ENCODE data around the gene THSD4. TPM values are rescaled to one million over a fixed set of nuclear protein-coding genes. Genes with fewer than 3 reads are reported as not detected.

The THSD4 gene
- total RNA-seq, 1 experiment from 2014 or later, result 29.0 TPM

- no TSS peak for BruUV-seq (replicated peaks)
- Histone ChIP-seq H4K20me1 (ENCODE audit: low read length) (no peaks in the 10 kb centered on the region), H3K36me3 (ENCODE audit: low read depth, low read length) (no peaks in the 10 kb centered on the region), H3K4me2 (ENCODE audit: low read length) (no peak overlapping the region), H3K79me2 (ENCODE audit: low read length) (no peaks in the 10 kb centered on the region), H3K4me3 (ENCODE audit: low read length) (no peak overlapping the region), H3K9me3 (ENCODE audit: low read length) (no peaks in the 10 kb centered on the region), H3K27me3 (ENCODE audit: low read length) (no peaks in the 10 kb centered on the region), H2AFZ (ENCODE audit: low read length) (no peak overlapping the region), H3K27ac (ENCODE audit: low read length) (no peak overlapping the region), H3K9ac (ENCODE audit: low read length) (no peak overlapping the region), H3K4me1 (ENCODE audit: insufficient read depth, low read length) (no peaks in the 10 kb centered on the region), H3F3A (ENCODE audit: low read length, unreplicated experiment) (no peaks in the 10 kb centered on the region), H3K9me2 (replicated peaks; ENCODE audit: low read length) (no peaks in the 10 kb centered on the region)
- ATAC-seq, result no peak
- TF ChIP-seq CTCF (conservative IDR thresholded peaks at IDR 0.05; ENCODE audit: low read depth, low read length), result peak; percentile 69
- TF ChIP-seq EZH2 (IDR thresholded peaks at IDR 0.05; ENCODE audit: low read length, unreplicated experiment), result no peak
- intact Hi-C loops (cut with micrococcal nuclease), result no loop called here
- POLR2A ChIA-PET (ENCODE audit: unreplicated experiment), result no interaction called here
- CTCF ChIA-PET, result no interaction called here
- DNase-seq, result peak; percentile 23
Observed at GRCh38 chr15:71485094-71485693, 369.9 kb downstream of the THSD4 start.

GRCh38 chr15:71489570-71489969 lies 374.3 kb downstream of the THSD4 start:
- H3F3A ChIP-seq (ENCODE audit: low read length, unreplicated experiment), result no peaks in the 10 kb centered on the region
- H3K79me2 ChIP-seq (ENCODE audit: low read length), result no peaks in the 10 kb centered on the region
- H3K4me2 ChIP-seq (ENCODE audit: low read length), result no peak overlapping the region
- no peaks in the 10 kb centered on the region for H3K9me2 ChIP-seq (replicated peaks; ENCODE audit: low read length)
- ATAC-seq (no peak), DNase-seq (no peak)
- no TSS peak for BruUV-seq (replicated peaks)
- CTCF ChIA-PET, result no interaction called here
- intact Hi-C loops (cut with micrococcal nuclease), result no loop called here
- H3K27me3 ChIP-seq (ENCODE audit: low read length), result no peaks in the 10 kb centered on the region
- H3K9ac ChIP-seq (ENCODE audit: low read length), result no peak overlapping the region
- no peaks in the 10 kb centered on the region for H3K9me3 ChIP-seq (ENCODE audit: low read length)
- no peaks in the 10 kb centered on the region for H3K4me1 ChIP-seq (ENCODE audit: insufficient read depth, low read length)
- H3K4me3 ChIP-seq (ENCODE audit: low read length), result no peak overlapping the region
- H4K20me1 ChIP-seq (ENCODE audit: low read length), result no peaks in the 10 kb centered on the region
- no peak overlapping the region for H2AFZ ChIP-seq (ENCODE audit: low read length)
- no peaks in the 10 kb centered on the region for H3K36me3 ChIP-seq (ENCODE audit: low read depth, low read length)
- POLR2A ChIA-PET (ENCODE audit: unreplicated experiment), result no interaction called here
- TF ChIP-seq CTCF (conservative IDR thresholded peaks at IDR 0.05; ENCODE audit: low read depth, low read length) (no peak), EZH2phosphoT487 (IDR thresholded peaks at IDR 0.05; ENCODE audit: borderline replicate concordance, low read length) (no peak), EZH2 (IDR thresholded peaks at IDR 0.05; ENCODE audit: low read length, unreplicated experiment) (no peak)
- H3K27ac ChIP-seq (ENCODE audit: low read length), result no peak overlapping the region

- no peak for ATAC-seq
- no peak for DNase-seq
- POLR2A ChIA-PET (ENCODE audit: unreplicated experiment), result no interaction called here
- no peak overlapping the region for H3K27ac ChIP-seq (ENCODE audit: low read length)
- no peaks in the 10 kb centered on the region for H3K36me3 ChIP-seq (ENCODE audit: low read depth, low read length)
- H3F3A ChIP-seq (ENCODE audit: low read length, unreplicated experiment), result no peaks in the 10 kb centered on the region
- H4K20me1 ChIP-seq (ENCODE audit: low read length), result no peaks in the 10 kb centered on the region
- no peak overlapping the region for H3K4me3 ChIP-seq (ENCODE audit: low read length)
- TF ChIP-seq EZH2 (IDR thresholded peaks at IDR 0.05; ENCODE audit: low read length, unreplicated experiment) (no peak), CTCF (conservative IDR thresholded peaks at IDR 0.05; ENCODE audit: low read depth, low read length) (no peak), EZH2phosphoT487 (IDR thresholded peaks at IDR 0.05; ENCODE audit: borderline replicate concordance, low read length) (no peak)
- H3K9ac ChIP-seq (ENCODE audit: low read length), result no peak overlapping the region
- CTCF ChIA-PET, result no interaction called here
- intact Hi-C loops (cut with micrococcal nuclease), result no loop called here
- H3K9me2 ChIP-seq (replicated peaks; ENCODE audit: low read length), result no peaks in the 10 kb centered on the region
- H3K4me1 ChIP-seq (ENCODE audit: insufficient read depth, low read length), result peaks cover 10% of the 10 kb centered on the region
- H3K27me3 ChIP-seq (ENCODE audit: low read length), result no peaks in the 10 kb centered on the region
- H3K9me3 ChIP-seq (ENCODE audit: low read length), result no peaks in the 10 kb centered on the region
- no TSS peak for BruUV-seq (replicated peaks)
- no peak overlapping the region for H3K4me2 ChIP-seq (ENCODE audit: low read length)
- H3K79me2 ChIP-seq (ENCODE audit: low read length), result no peaks in the 10 kb centered on the region
- H2AFZ ChIP-seq (ENCODE audit: low read length), result no peak overlapping the region
Observed at GRCh38 chr15:71493526-71493925, 378.3 kb downstream of the THSD4 start.
